ENCODE data around the gene CLDN9. TPM values are rescaled to one million over a fixed set of nuclear protein-coding genes. Genes with fewer than 3 reads are reported as not detected.

CLDN9 gene
- polyA plus RNA-seq, 1 experiment = not detected

GRCh38 chr16:3013998-3014690, 1.4 kb downstream of the CLDN9 start:
- ChIA-PET CTCF (interaction anchor here (0.7 to 1.9 kb wide), 6 partner anchors 9 to 25 kb away, joined by 3 to 6 read pairs (median 3); no protein-coding TSS in a partner anchor), POLR2A (no interaction called here)
- H3K27me3 ChIP-seq (ENCODE audit: control insufficient read depth, insufficient read depth, low read length) = peaks cover 5% of the 10 kb centered on the region
- no peak for DNase-seq (ENCODE audit: low read depth)
- no peaks in the 10 kb centered on the region for H3K36me3 ChIP-seq (ENCODE audit: control insufficient read depth, insufficient read depth, low read length)
- no peak overlapping the region for H3K4me3 ChIP-seq (ENCODE audit: low read depth, low read length)
- TF ChIP-seq CTCF (IDR thresholded peaks at IDR 0.05; ENCODE audit: insufficient read depth, low read depth, low read length) = no peak

GRCh38 chr16:3014971-3015370, 2.2 kb downstream of the CLDN9 start:
- Histone ChIP-seq H3K27me3 (ENCODE audit: control insufficient read depth, insufficient read depth, low read length) (peaks cover 5% of the 10 kb centered on the region), H3K36me3 (ENCODE audit: control insufficient read depth, insufficient read depth, low read length) (no peaks in the 10 kb centered on the region), H3K4me3 (ENCODE audit: low read depth, low read length) (no peak overlapping the region)
- no peak for TF ChIP-seq CTCF (IDR thresholded peaks at IDR 0.05; ENCODE audit: insufficient read depth, low read depth, low read length)
- CTCF ChIA-PET = interaction anchor here (0.7 to 1.8 kb wide), 3 partner anchors 13 to 26 kb away, joined by 3 to 6 read pairs (median 3); no protein-coding TSS in a partner anchor
- POLR2A ChIA-PET = no interaction called here
- no peak for DNase-seq (ENCODE audit: low read depth)

- no peak for DNase-seq (ENCODE audit: low read depth)
- ChIA-PET POLR2A (no interaction called here), CTCF (interaction anchor here (1.4 kb wide), 1 partner anchor 12 kb away, joined by 3 read pairs; no protein-coding TSS in a partner anchor)
- Histone ChIP-seq H3K27me3 (ENCODE audit: control insufficient read depth, insufficient read depth, low read length) (peaks cover 5% of the 10 kb centered on the region), H3K4me3 (ENCODE audit: low read depth, low read length) (no peak overlapping the region), H3K36me3 (ENCODE audit: control insufficient read depth, insufficient read depth, low read length) (no peaks in the 10 kb centered on the region)
- TF ChIP-seq CTCF (IDR thresholded peaks at IDR 0.05; ENCODE audit: insufficient read depth, low read depth, low read length) = no peak
Observed at GRCh38 chr16:3015865-3016521, 3.3 kb downstream of the CLDN9 start.

- no peak for TF ChIP-seq CTCF (IDR thresholded peaks at IDR 0.05; ENCODE audit: insufficient read depth, low read depth, low read length)
- no peak for DNase-seq (ENCODE audit: low read depth)
- peaks cover 1% of the 10 kb centered on the region; the same call in 1 of the 2 replicates for H3K27me3 ChIP-seq (ENCODE audit: control insufficient read depth, insufficient read depth, low read length)
- ChIA-PET POLR2A (no interaction called here), CTCF (no interaction called here)
- no peak overlapping the region for H3K4me3 ChIP-seq (ENCODE audit: low read depth, low read length)
- peaks cover 8% of the 10 kb centered on the region for H3K36me3 ChIP-seq (ENCODE audit: control insufficient read depth, insufficient read depth, low read length)
Observed at GRCh38 chr16:3017344-3017743, 4.6 kb downstream of the CLDN9 start.

- H3K36me3 ChIP-seq (ENCODE audit: control insufficient read depth, insufficient read depth, low read length) = peaks cover 11% of the 10 kb centered on the region
- CTCF ChIA-PET = interaction anchor here (1.2 to 6.3 kb wide), 3 partner anchors 8 to 18 kb away, joined by 4 to 78 read pairs (median 4); no protein-coding TSS in a partner anchor
- POLR2A ChIA-PET = no interaction called here
- DNase-seq (ENCODE audit: low read depth) = no peak
- no peak within 1 kb of the TSS for H3K4me3 ChIP-seq (ENCODE audit: low read depth, low read length)
- TF ChIP-seq CTCF (IDR thresholded peaks at IDR 0.05; ENCODE audit: insufficient read depth, low read depth, low read length) = 0 out of 2 replicates have a peak, but pooled peaks have one; percentile 8
- no peaks in the 10 kb centered on the region; the same call in 1 of the 2 replicates for H3K27me3 ChIP-seq (ENCODE audit: control insufficient read depth, insufficient read depth, low read length)
Observed at GRCh38 chr16:3017794-3018506, 5.2 kb downstream of the CLDN9 start, which contains the start of gene CLDN6. Gene CLDN6 (minus strand): TSS chr16:3018183. CDS start chr16:3016021, 2,162 bp downstream.
